ENCODE data around the gene S100A10. TPM values are rescaled to one million over a fixed set of nuclear protein-coding genes. Genes with fewer than 3 reads are reported as not detected.
A peak's percentile ranks its signal among the peaks of the same experiment; 100 is the strongest.

Gene S100A10
- total RNA-seq: 219 to 234 TPM (median 222 TPM) in 3 replicates

- no peaks in the 10 kb centered on the region for H3K36me3 Mint-ChIP-seq
- H3K9me3 Mint-ChIP-seq: no peaks in the 10 kb centered on the region
- peak within 1 kb of the TSS; percentile 92 for H3K4me3 Mint-ChIP-seq
- H3K27ac Mint-ChIP-seq: peak within 1 kb of the TSS; percentile 98
- H3K27me3 Mint-ChIP-seq (ENCODE audit: low read depth): no peaks in the 10 kb centered on the region
- peaks cover 48% of the 10 kb centered on the region for H3K4me1 Mint-ChIP-seq
- DNase-seq (ENCODE audit: low spot score in 2 of 2, unreplicated experiment in 2 of 2): peak; percentile 37 to 69
- TF ChIP-seq CTCF (IDR thresholded peaks at IDR 0.05; ENCODE audit: unreplicated experiment): no peak
Observed at GRCh38 chr1:151993734-151994496, at the start of gene S100A10. Gene S100A10, minus strand, starts transcription at chr1:151993859. Its CDS starts 7,629 bp downstream, at chr1:151986230.

GRCh38 chr1:152042030-152042429, 48.4 kb upstream of the S100A10 start:
- Mint-ChIP-seq H3K4me3 (no peak overlapping the region), H3K27ac (no peak overlapping the region), H3K36me3 (no peaks in the 10 kb centered on the region), H3K27me3 (ENCODE audit: low read depth) (no peaks in the 10 kb centered on the region), H3K4me1 (peaks cover 16% of the 10 kb centered on the region), H3K9me3 (no peaks in the 10 kb centered on the region)
- no peak for DNase-seq (ENCODE audit: low spot score in 2 of 2, unreplicated experiment in 2 of 2)
- TF ChIP-seq CTCF (IDR thresholded peaks at IDR 0.05; ENCODE audit: unreplicated experiment): no peak

DNA sequence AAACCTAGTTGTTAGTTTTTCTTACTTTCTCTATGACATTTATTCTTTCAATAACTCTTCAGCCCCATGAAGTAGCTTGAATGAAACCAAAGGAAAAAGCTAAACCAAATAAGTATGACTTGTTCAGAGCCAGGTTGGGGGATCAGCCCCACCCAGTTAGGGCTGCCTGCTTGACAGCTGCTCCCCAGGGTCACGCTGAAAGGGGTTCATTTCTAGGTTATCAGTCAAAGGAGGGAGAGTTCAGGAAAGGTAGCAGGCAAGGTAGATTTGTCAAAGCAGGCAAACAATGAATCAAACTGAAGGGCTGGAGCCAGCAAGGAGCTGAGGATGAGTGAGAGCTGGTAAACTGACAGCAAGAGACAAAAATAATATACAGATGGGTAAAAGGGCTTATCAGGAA, 46.2 kb upstream of the S100A10 start:
- peaks cover 27% of the 10 kb centered on the region for H3K4me1 Mint-ChIP-seq
- no peak for DNase-seq (ENCODE audit: low spot score in 2 of 2, unreplicated experiment in 2 of 2)
- TF ChIP-seq CTCF (IDR thresholded peaks at IDR 0.05; ENCODE audit: unreplicated experiment): no peak
- no peak overlapping the region for H3K4me3 Mint-ChIP-seq
- no peaks in the 10 kb centered on the region for H3K27me3 Mint-ChIP-seq (ENCODE audit: low read depth)
- H3K36me3 Mint-ChIP-seq: no peaks in the 10 kb centered on the region
- no peaks in the 10 kb centered on the region for H3K9me3 Mint-ChIP-seq
- H3K27ac Mint-ChIP-seq: no peak overlapping the region

GRCh38 chr1:152039461-152039860, 45.8 kb upstream of the S100A10 start:
- Mint-ChIP-seq H3K36me3 (no peaks in the 10 kb centered on the region), H3K4me1 (peaks cover 30% of the 10 kb centered on the region), H3K9me3 (no peaks in the 10 kb centered on the region), H3K27ac (no peak overlapping the region), H3K4me3 (no peak overlapping the region), H3K27me3 (ENCODE audit: low read depth) (no peaks in the 10 kb centered on the region)
- TF ChIP-seq CTCF (IDR thresholded peaks at IDR 0.05; ENCODE audit: unreplicated experiment): no peak
- DNase-seq (ENCODE audit: low spot score in 2 of 2, unreplicated experiment in 2 of 2): no peak

DNA sequence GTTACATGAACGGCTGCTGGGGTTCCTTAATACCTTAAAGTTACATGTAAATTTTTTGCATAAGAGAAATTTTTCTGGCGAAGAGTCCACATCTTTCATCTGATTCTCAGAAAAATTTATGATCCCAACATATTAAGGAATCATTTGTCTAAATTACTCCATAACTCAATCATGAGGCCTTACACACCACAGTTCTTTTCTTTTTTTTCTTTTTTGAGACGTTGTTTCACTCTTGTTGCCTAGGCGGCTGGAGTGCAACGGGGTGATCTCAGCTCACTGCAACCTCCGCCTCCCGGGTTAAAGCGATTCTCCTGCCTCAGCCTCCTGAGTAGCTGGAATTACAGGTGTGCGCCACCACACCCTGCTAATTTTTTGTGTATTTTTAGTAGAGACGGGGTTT, 45.2 kb upstream of the S100A10 start:
- DNase-seq (ENCODE audit: low spot score in 2 of 2, unreplicated experiment in 2 of 2): no peak
- Mint-ChIP-seq H3K27ac (peak overlapping the region; percentile 70), H3K4me3 (no peak overlapping the region), H3K4me1 (peaks cover 32% of the 10 kb centered on the region), H3K9me3 (no peaks in the 10 kb centered on the region), H3K27me3 (ENCODE audit: low read depth) (no peaks in the 10 kb centered on the region), H3K36me3 (no peaks in the 10 kb centered on the region)
- no peak for TF ChIP-seq CTCF (IDR thresholded peaks at IDR 0.05; ENCODE audit: unreplicated experiment)
